Measurements from ENCODE around the gene CLDN18.

DNA sequence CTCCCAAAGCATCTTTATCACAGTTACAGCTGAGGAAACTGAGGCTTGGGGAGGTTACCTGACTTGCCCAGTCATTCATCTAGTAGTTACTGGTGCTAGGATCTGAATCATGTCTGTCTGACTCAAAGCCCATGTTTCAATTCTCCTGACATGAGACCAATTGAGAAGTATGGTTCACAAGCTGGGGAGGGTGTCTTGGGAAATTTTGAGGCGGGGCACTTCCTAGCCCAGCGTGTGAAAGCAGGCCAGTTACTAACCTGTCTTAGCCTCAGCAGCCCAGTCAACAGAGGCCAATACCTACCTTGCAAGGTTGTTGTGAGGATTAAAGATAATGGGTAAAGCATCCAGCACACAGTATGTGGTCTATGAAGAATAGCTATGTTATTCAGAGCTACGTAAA, 37.0 kb downstream of the CLDN18 start:
- TF ChIP-seq SUZ12 (IDR thresholded peaks at IDR 0.05): no peak
- TF ChIP-seq FOXK2 (IDR thresholded peaks at IDR 0.05): no peak
- TF ChIP-seq SP1 (IDR thresholded peaks at IDR 0.05): no peak
- no peak for TF ChIP-seq TARDBP (IDR thresholded peaks at IDR 0.05)
- no peak for TF ChIP-seq HDGF (IDR thresholded peaks at IDR 0.05; ENCODE audit: borderline replicate concordance)
- no peak for TF ChIP-seq FOXM1 (IDR thresholded peaks at IDR 0.05; ENCODE audit: borderline replicate concordance)
- TF ChIP-seq FOXA1 (IDR thresholded peaks at IDR 0.05): no peak
- no peak for TF ChIP-seq BHLHE40 (IDR thresholded peaks at IDR 0.05; ENCODE audit: borderline replicate concordance)
- no peak for TF ChIP-seq ARNT (IDR thresholded peaks at IDR 0.05)
- TF ChIP-seq NFRKB (IDR thresholded peaks at IDR 0.05): no peak
- no peak for TF ChIP-seq PKNOX1 (IDR thresholded peaks at IDR 0.05)
- TF ChIP-seq ZNF384 (IDR thresholded peaks at IDR 0.05): no peak
